ENCODE measurements around the gene COL13A1. TPM values are rescaled to one million over a fixed set of nuclear protein-coding genes. Genes with fewer than 3 reads are reported as not detected.

COL13A1 gene
- total RNA-seq, 1 donor from 2014 or later = 0.86 TPM

DNA sequence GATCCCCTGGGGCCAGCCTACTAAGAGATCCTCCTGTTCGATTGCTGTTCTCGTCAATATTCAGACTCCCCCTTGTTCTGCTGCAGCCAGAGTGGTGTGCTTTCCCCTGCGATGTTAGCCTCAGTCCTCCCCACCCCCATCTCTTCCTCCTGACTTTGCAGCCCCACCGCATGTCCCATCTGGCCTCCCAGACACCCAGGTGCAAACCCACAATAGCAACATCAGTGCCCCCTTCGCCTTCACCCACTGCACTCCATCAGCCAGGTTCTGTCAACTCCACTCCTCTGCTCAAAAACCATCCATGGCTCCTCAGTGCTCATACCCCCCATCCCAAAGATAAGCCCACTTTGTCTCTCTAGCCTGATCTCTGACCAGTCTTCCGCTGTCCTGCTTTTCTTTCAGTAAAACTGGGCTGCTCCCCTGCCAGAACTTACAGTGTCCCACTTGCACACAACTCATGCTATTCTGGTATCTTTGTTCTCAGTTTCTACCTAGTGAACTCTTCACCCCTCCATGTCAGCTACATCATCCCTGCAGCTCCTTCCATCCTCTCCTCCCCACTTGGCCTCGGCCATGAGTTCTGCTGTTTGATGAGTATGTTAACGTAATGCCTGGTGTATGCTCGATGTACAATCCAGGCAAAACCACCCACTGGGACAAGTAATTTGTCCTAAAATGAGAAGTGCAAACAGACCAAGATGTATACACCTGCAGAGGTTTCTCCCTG, 26.6 kb downstream of the COL13A1 start:
- H3K4me2 ChIP-seq (ENCODE audit: low read length) = no peak overlapping the region
- no peak for DNase-seq (ENCODE audit: low read depth)
- H3K9ac ChIP-seq (ENCODE audit: low read length) = no peak overlapping the region
- Mint-ChIP-seq H3K27me3 (ENCODE audit: low read depth, unreplicated experiment) (peaks cover 66% of the 10 kb centered on the region), H3K27ac (ENCODE audit: unreplicated experiment) (no peak overlapping the region), H3K9me3 (ENCODE audit: unreplicated experiment) (peaks cover 3% of the 10 kb centered on the region), H3K4me1 (ENCODE audit: low read depth, unreplicated experiment) (peaks cover 6% of the 10 kb centered on the region), H3K4me3 (ENCODE audit: unreplicated experiment) (no peak overlapping the region), H3K36me3 (ENCODE audit: low read depth, unreplicated experiment) (no peaks in the 10 kb centered on the region)
- peaks cover 14% of the 10 kb centered on the region for H4K20me1 ChIP-seq (ENCODE audit: insufficient read depth, low read length)
- peaks cover 6% of the 10 kb centered on the region for H3K4me1 ChIP-seq (ENCODE audit: insufficient read depth, low read length)
- no peaks in the 10 kb centered on the region for H3K27me3 ChIP-seq (ENCODE audit: insufficient read depth, low read length)
- H3K4me3 ChIP-seq (ENCODE audit: insufficient read depth, low read depth, low read length) = no peak overlapping the region
- H3K36me3 ChIP-seq (ENCODE audit: insufficient read depth, low read length) = no peaks in the 10 kb centered on the region
- no peak for FAIRE-seq
- no peak overlapping the region for H3K27ac ChIP-seq (ENCODE audit: low read depth, low read length)
- H3K9me3 ChIP-seq (ENCODE audit: insufficient read depth, low read depth, low read length) = no peaks in the 10 kb centered on the region
- TF ChIP-seq, protein P1, sequence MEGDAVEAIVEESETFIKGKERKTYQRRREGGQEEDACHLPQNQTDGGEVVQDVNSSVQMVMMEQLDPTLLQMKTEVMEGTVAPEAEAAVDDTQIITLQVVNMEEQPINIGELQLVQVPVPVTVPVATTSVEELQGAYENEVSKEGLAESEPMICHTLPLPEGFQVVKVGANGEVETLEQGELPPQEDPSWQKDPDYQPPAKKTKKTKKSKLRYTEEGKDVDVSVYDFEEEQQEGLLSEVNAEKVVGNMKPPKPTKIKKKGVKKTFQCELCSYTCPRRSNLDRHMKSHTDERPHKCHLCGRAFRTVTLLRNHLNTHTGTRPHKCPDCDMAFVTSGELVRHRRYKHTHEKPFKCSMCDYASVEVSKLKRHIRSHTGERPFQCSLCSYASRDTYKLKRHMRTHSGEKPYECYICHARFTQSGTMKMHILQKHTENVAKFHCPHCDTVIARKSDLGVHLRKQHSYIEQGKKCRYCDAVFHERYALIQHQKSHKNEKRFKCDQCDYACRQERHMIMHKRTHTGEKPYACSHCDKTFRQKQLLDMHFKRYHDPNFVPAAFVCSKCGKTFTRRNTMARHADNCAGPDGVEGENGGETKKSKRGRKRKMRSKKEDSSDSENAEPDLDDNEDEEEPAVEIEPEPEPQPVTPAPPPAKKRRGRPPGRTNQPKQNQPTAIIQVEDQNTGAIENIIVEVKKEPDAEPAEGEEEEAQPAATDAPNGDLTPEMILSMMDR (IDR thresholded peaks at IDR 0.05; ENCODE audit: insufficient read depth, low read depth, low read length) = no peak
- no peak for TF ChIP-seq EZH2 (IDR thresholded peaks at IDR 0.05; ENCODE audit: insufficient read depth, low read length)
- no peak overlapping the region for H2AFZ ChIP-seq (ENCODE audit: low read depth, low read length)
- peaks cover 4% of the 10 kb centered on the region for H3K79me2 ChIP-seq (ENCODE audit: insufficient read depth, low read length)

DNA sequence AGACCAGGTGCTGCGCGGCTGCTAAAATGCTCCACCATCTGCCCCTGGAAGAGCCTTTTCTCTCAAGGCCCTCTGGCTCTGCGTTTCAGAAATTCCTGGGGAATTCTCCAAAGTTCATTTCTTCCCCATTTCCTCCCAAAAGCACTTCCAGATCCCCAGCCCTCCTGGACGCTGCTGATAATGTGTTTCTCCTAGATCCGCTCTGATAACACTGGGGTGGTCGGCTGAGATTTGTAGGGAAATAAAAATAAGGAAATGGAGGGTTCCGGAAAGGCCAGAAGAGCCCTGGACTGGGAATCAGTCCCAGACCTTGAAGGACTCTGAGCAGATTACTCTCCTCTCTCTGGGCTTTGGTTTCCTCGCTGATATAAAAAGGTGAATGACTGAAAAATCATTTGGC, 28.1 kb downstream of the COL13A1 start:
- Histone ChIP-seq H3K36me3 (ENCODE audit: insufficient read depth, low read length) (no peaks in the 10 kb centered on the region), H3K9ac (ENCODE audit: low read length) (no peak overlapping the region), H3K9me3 (ENCODE audit: insufficient read depth, low read depth, low read length) (no peaks in the 10 kb centered on the region), H3K4me3 (ENCODE audit: insufficient read depth, low read depth, low read length) (no peak overlapping the region), H4K20me1 (ENCODE audit: insufficient read depth, low read length) (peaks cover 16% of the 10 kb centered on the region), H3K27me3 (ENCODE audit: insufficient read depth, low read length) (no peaks in the 10 kb centered on the region), H3K4me1 (ENCODE audit: insufficient read depth, low read length) (peaks cover 6% of the 10 kb centered on the region), H2AFZ (ENCODE audit: low read depth, low read length) (no peak overlapping the region), H3K27ac (ENCODE audit: low read depth, low read length) (no peak overlapping the region), H3K4me2 (ENCODE audit: low read length) (no peak overlapping the region), H3K79me2 (ENCODE audit: insufficient read depth, low read length) (peaks cover 4% of the 10 kb centered on the region)
- no peak for FAIRE-seq
- no peak for DNase-seq (ENCODE audit: low read depth)
- Mint-ChIP-seq H3K4me3 (ENCODE audit: unreplicated experiment) (no peak overlapping the region), H3K4me1 (ENCODE audit: low read depth, unreplicated experiment) (peaks cover 6% of the 10 kb centered on the region), H3K27me3 (ENCODE audit: low read depth, unreplicated experiment) (peaks cover 69% of the 10 kb centered on the region), H3K9me3 (ENCODE audit: unreplicated experiment) (no peaks in the 10 kb centered on the region), H3K36me3 (ENCODE audit: low read depth, unreplicated experiment) (no peaks in the 10 kb centered on the region), H3K27ac (ENCODE audit: unreplicated experiment) (no peak overlapping the region)
- TF ChIP-seq, protein P1 (IDR thresholded peaks at IDR 0.05; ENCODE audit: insufficient read depth, low read depth, low read length) = no peak
- TF ChIP-seq EZH2 (IDR thresholded peaks at IDR 0.05; ENCODE audit: insufficient read depth, low read length) = no peak

DNA sequence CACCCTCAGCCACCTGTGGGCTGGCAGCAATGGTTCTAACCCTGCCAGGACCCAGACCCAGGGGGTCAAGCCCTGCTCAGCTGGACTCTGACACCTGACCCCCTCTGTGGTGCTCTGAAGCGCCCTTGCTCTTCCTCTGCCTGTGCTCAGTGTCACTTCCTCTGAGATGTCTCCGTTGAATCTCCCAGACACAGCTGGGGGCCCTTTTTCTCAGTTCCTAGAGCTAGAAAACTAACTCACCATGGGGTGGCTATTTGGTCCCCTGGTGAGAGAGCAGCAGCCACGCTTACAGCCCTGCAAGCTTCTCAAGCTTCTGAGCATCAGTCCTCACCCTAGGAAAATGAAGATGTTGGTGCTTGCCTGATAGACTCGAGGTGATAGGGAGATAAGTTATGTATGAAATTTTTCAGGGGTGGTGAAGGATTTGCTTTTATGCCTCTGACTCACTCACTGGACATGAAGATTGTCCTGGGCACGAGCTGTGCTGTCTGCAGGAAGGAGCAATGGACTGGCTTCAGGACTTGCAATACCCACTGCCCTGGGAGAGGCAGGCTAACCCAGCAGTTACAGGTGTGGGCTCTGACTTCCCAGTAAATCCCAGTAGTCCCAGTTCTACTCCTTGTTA, 29.6 kb downstream of the COL13A1 start:
- H3K9me3 ChIP-seq (ENCODE audit: insufficient read depth, low read depth, low read length) = no peaks in the 10 kb centered on the region
- peak overlapping the region; percentile 20 for H3K4me2 ChIP-seq (ENCODE audit: low read length)
- no peak overlapping the region for H3K27ac ChIP-seq (ENCODE audit: low read depth, low read length)
- Mint-ChIP-seq H3K27me3 (ENCODE audit: low read depth, unreplicated experiment) (peaks cover 71% of the 10 kb centered on the region), H3K27ac (ENCODE audit: unreplicated experiment) (no peak overlapping the region), H3K4me3 (ENCODE audit: unreplicated experiment) (no peak overlapping the region), H3K36me3 (ENCODE audit: low read depth, unreplicated experiment) (no peaks in the 10 kb centered on the region), H3K4me1 (ENCODE audit: low read depth, unreplicated experiment) (peaks cover 8% of the 10 kb centered on the region), H3K9me3 (ENCODE audit: unreplicated experiment) (no peaks in the 10 kb centered on the region)
- no peak overlapping the region for H3K9ac ChIP-seq (ENCODE audit: low read length)
- H3K4me1 ChIP-seq (ENCODE audit: insufficient read depth, low read length) = peaks cover 6% of the 10 kb centered on the region
- H4K20me1 ChIP-seq (ENCODE audit: insufficient read depth, low read length) = peaks cover 20% of the 10 kb centered on the region
- FAIRE-seq (peak; percentile 70), DNase-seq (ENCODE audit: low read depth) (no peak)
- no peak overlapping the region for H2AFZ ChIP-seq (ENCODE audit: low read depth, low read length)
- TF ChIP-seq EZH2 (IDR thresholded peaks at IDR 0.05; ENCODE audit: insufficient read depth, low read length) = no peak
- TF ChIP-seq, protein P1 (IDR thresholded peaks at IDR 0.05; ENCODE audit: insufficient read depth, low read depth, low read length) = no peak
- no peaks in the 10 kb centered on the region for H3K27me3 ChIP-seq (ENCODE audit: insufficient read depth, low read length)
- peaks cover 2% of the 10 kb centered on the region for H3K79me2 ChIP-seq (ENCODE audit: insufficient read depth, low read length)
- H3K36me3 ChIP-seq (ENCODE audit: insufficient read depth, low read length) = no peaks in the 10 kb centered on the region
- no peak overlapping the region for H3K4me3 ChIP-seq (ENCODE audit: insufficient read depth, low read depth, low read length)

All from astrocyte (in vitro differentiated cells and primary cell).